Caco-2 (cell line): Measurements from ENCODE around the gene ANGPTL2. TPM values are rescaled to one million over a fixed set of nuclear protein-coding genes. Genes with fewer than 3 reads are reported as not detected.

Experiments
- BruUV-seq: library from RNA; stranded (reverse); fragments of 400-500 nt; replicated peaks from 2 replicates; lab custom pipeline; 2021; lab: Mats Ljungman, UMichigan
- CTCF ChIA-PET: fragments of 300-600 bp; sonication (Branson Sonifier 250); formaldehyde crosslinking; loops from one replicate; lab custom pipeline; 2022; ENCODE audit warnings: antibody characterized with exemption; lab: Charles Lee
- POLR2A ChIA-PET: fragments of 300-600 bp; sonication (Branson Sonifier 250); formaldehyde crosslinking; loops from one replicate; lab custom pipeline; 2022; ENCODE audit warnings: antibody characterized with exemption; lab: Charles Lee
- DNase-seq, 2 experiments: peaks; one replicate each; pipeline versions ENCODE4 v3.0.0 to v3.0.0-alpha.2; 2020 to 2022
- H3K27me3 ChIP-seq: replicated peaks from 2 replicates; pipeline ENCODE4 v1.6.0; 2011; ENCODE audit warnings: low read length; ENCODE audit not compliant: control insufficient read depth, insufficient read depth
- H3K36me3 ChIP-seq: 2 replicates; pipeline ENCODE4 v1.5.1; 2011; ENCODE audit warnings: low read length; ENCODE audit not compliant: control insufficient read depth, insufficient read depth
- H3K4me1 ChIP-seq: fragments of 250-450 bp; sonication (Bioruptor Pico); 2 replicates; pipeline ENCODE4 v1.5.1; 2020; ENCODE audit warnings: mild to moderate bottlenecking
- H3K4me3 ChIP-seq: 2 replicates; pipeline ENCODE4 v1.5.1; 2011; ENCODE audit warnings: low read depth, mild to moderate bottlenecking, control low read depth, low read length
- H3K9me3 ChIP-seq: fragments of 250-450 bp; sonication (Bioruptor Pico); 2 replicates; pipeline ENCODE4 v1.5.1; 2020; ENCODE audit warnings: mild to moderate bottlenecking, moderate library complexity
- H3K27ac Mint-ChIP-seq: one replicate; pipeline ENCODE4 v1.8.0; 2022; ENCODE audit warnings: mixed read lengths; ENCODE audit not compliant: unreplicated experiment
- H3K27me3 Mint-ChIP-seq: one replicate; pipeline ENCODE4 v1.8.0; 2022; ENCODE audit warnings: mixed read lengths; ENCODE audit not compliant: insufficient read depth, unreplicated experiment
- H3K36me3 Mint-ChIP-seq: one replicate; pipeline ENCODE4 v1.8.0; 2022; ENCODE audit warnings: mild to moderate bottlenecking, mixed read lengths; ENCODE audit not compliant: insufficient read depth, unreplicated experiment
- H3K4me1 Mint-ChIP-seq: one replicate; pipeline ENCODE4 v1.8.0; 2022; ENCODE audit warnings: low read depth, mixed read lengths; ENCODE audit not compliant: unreplicated experiment
- H3K4me3 Mint-ChIP-seq: one replicate; pipeline ENCODE4 v1.8.0; 2022; ENCODE audit warnings: mild to moderate bottlenecking, moderate library complexity, mixed read lengths; ENCODE audit not compliant: unreplicated experiment
- H3K9me3 Mint-ChIP-seq: one replicate; pipeline ENCODE4 v1.8.0; 2022; ENCODE audit warnings: mixed read lengths; ENCODE audit not compliant: unreplicated experiment
- intact Hi-C: fragments of 100-400 bp; cut with micrococcal nuclease; formaldehyde crosslinking; loops from one replicate; pipeline ENCODE4 v1.10.0; 2022; ENCODE audit not compliant: unreplicated experiment
- total RNA-seq: library from RNA; stranded (reverse); gene quantifications from 2 replicates; pipeline ENCODE4 v1.2.3, GENCODE V29; 2022
- TF ChIP-seq, protein P1 (sequence below), 2 experiments: fragments of 200-600 bp in 1 of 2; IDR thresholded peaks; 1 replicate in 1 of 2; 2 replicates in 1 of 2; pipeline versions ENCODE4 v1.5.1 to v1.8.0; 2011 to 2022; ENCODE audit warnings: antibody characterized with exemption in 1 of 2, control low read depth in 1 of 2, inconsistent platforms in 1 of 2, low read depth in 1 of 2, low read length in 1 of 2, mild to moderate bottlenecking in 1 of 2, moderate library complexity in 1 of 2; ENCODE audit not compliant: insufficient read depth in 1 of 2, severe bottlenecking in 1 of 2, unreplicated experiment in 1 of 2

ANGPTL2 gene
- total RNA-seq, 1 experiment from 2014 or later = not detected

DNA sequence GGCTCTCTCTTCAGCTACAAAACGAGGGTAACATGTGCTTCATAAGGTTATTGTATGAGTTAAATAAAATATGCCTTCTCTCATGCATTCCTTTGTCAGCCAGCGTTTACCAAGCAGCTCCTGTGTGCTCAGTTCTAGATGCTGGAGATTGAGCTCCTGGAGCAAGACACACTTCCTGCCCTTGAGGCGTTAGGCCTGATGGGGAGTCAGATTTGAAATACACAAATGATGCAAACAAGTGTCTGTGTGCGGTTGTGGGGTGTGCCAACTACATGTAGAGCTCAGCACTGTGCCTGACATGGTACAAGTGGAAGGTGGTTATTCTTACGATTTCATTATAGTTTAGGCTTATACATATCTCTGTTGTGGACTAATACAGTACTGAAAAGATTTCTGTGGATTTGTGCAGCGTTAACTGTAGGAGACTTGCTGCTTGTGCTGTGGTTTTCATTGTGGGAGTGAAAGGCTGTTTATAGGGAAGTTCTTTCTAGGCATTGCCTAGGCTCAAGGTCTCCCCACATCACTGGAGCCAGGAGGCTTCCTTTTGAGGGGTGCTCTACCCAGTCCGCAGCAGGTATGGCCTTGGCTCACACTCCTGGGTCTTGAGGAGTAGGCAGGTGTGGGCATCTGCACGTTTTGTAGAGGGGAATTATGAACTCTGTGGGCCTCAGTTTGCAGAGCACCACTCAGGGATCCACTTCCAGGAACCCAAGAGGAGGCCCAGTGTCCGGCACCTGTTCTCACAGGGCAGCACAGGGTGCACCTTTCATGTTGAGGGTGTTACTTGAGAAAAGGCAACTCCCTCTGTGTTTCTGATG lies 39.8 kb upstream of the ANGPTL2 start:
- Mint-ChIP-seq H3K36me3 (no peaks in the 10 kb centered on the region), H3K4me3 (no peak overlapping the region), H3K9me3 (no peaks in the 10 kb centered on the region), H3K27me3 (no peaks in the 10 kb centered on the region), H3K27ac (no peak overlapping the region), H3K4me1 (peaks cover 16% of the 10 kb centered on the region)
- DNase-seq = peak in 1 of 2 experiments; percentile 26
- TF ChIP-seq, protein P1, sequence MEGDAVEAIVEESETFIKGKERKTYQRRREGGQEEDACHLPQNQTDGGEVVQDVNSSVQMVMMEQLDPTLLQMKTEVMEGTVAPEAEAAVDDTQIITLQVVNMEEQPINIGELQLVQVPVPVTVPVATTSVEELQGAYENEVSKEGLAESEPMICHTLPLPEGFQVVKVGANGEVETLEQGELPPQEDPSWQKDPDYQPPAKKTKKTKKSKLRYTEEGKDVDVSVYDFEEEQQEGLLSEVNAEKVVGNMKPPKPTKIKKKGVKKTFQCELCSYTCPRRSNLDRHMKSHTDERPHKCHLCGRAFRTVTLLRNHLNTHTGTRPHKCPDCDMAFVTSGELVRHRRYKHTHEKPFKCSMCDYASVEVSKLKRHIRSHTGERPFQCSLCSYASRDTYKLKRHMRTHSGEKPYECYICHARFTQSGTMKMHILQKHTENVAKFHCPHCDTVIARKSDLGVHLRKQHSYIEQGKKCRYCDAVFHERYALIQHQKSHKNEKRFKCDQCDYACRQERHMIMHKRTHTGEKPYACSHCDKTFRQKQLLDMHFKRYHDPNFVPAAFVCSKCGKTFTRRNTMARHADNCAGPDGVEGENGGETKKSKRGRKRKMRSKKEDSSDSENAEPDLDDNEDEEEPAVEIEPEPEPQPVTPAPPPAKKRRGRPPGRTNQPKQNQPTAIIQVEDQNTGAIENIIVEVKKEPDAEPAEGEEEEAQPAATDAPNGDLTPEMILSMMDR (IDR thresholded peaks at IDR 0.05; ENCODE audit: insufficient read depth in 1 of 2, low read depth in 1 of 2, low read length in 1 of 2, severe bottlenecking in 1 of 2, unreplicated experiment in 1 of 2) = no peak
- intact Hi-C loops = no loop called here
- ChIA-PET POLR2A (no interaction called here), CTCF (no interaction called here)
- no peaks in the 10 kb centered on the region; the same call in 1 of the 2 replicates for H3K36me3 ChIP-seq
- peaks cover 12% of the 10 kb centered on the region for H3K4me1 ChIP-seq
- no peaks in the 10 kb centered on the region for H3K9me3 ChIP-seq
- no peak overlapping the region for H3K4me3 ChIP-seq
- BruUV-seq = no TSS peak
- H3K27me3 ChIP-seq = no peaks in the 10 kb centered on the region

GRCh38 chr9:127161081-127161624 lies 38.7 kb upstream of the ANGPTL2 start:
- no peak overlapping the region for H3K27ac Mint-ChIP-seq
- intact Hi-C loops = no loop called here
- ChIA-PET POLR2A (no interaction called here), CTCF (interaction anchor here (1.0 to 2.3 kb wide), 2 partner anchors 214 to 221 kb away, joined by 4 to 17 read pairs; no protein-coding TSS in a partner anchor)
- H3K36me3 ChIP-seq = no peaks in the 10 kb centered on the region
- no peak overlapping the region for H3K4me3 Mint-ChIP-seq
- H3K9me3 ChIP-seq = no peaks in the 10 kb centered on the region
- H3K27me3 ChIP-seq = no peaks in the 10 kb centered on the region
- H3K4me1 ChIP-seq = peaks cover 15% of the 10 kb centered on the region
- no peaks in the 10 kb centered on the region for H3K36me3 Mint-ChIP-seq
- no TSS peak for BruUV-seq
- peak in 1 of 2 experiments; percentile 23 for DNase-seq
- H3K9me3 Mint-ChIP-seq = no peaks in the 10 kb centered on the region
- peaks cover 16% of the 10 kb centered on the region for H3K4me1 Mint-ChIP-seq
- H3K4me3 ChIP-seq = no peak overlapping the region
- H3K27me3 Mint-ChIP-seq = no peaks in the 10 kb centered on the region
- TF ChIP-seq, protein P1 (IDR thresholded peaks at IDR 0.05; ENCODE audit: insufficient read depth in 1 of 2, low read depth in 1 of 2, low read length in 1 of 2, severe bottlenecking in 1 of 2, unreplicated experiment in 1 of 2) = no peak

GRCh38 chr9:127159949-127160610 lies 37.6 kb upstream of the ANGPTL2 start:
- peak in 1 of 2 experiments; percentile 22 for DNase-seq
- intact Hi-C loops = loop anchor here (1.0 to 2.0 kb wide), 5 partner anchors 31 to 220 kb away; no protein-coding TSS in a partner anchor
- Histone ChIP-seq H3K4me3 (no peak overlapping the region), H3K4me1 (peaks cover 15% of the 10 kb centered on the region), H3K27me3 (no peaks in the 10 kb centered on the region), H3K36me3 (no peaks in the 10 kb centered on the region), H3K9me3 (no peaks in the 10 kb centered on the region)
- ChIA-PET POLR2A (no interaction called here), CTCF (interaction anchor here (0.6 to 2.3 kb wide), 7 partner anchors 64 to 224 kb away, joined by 3 to 17 read pairs (median 3); no protein-coding TSS in a partner anchor)
- no TSS peak for BruUV-seq
- H3K4me3 Mint-ChIP-seq = no peak overlapping the region
- TF ChIP-seq, protein P1 (IDR thresholded peaks at IDR 0.05; ENCODE audit: insufficient read depth in 1 of 2, low read depth in 1 of 2, low read length in 1 of 2, severe bottlenecking in 1 of 2, unreplicated experiment in 1 of 2) = no peak
- H3K4me1 Mint-ChIP-seq = peaks cover 16% of the 10 kb centered on the region
- no peaks in the 10 kb centered on the region for H3K36me3 Mint-ChIP-seq
- no peaks in the 10 kb centered on the region for H3K27me3 Mint-ChIP-seq
- H3K9me3 Mint-ChIP-seq = no peaks in the 10 kb centered on the region
- H3K27ac Mint-ChIP-seq = peak overlapping the region; percentile 81
